Measurements from ENCODE around the gene MRPL20. TPM values are rescaled to one million over a fixed set of nuclear protein-coding genes. Genes with fewer than 3 reads are reported as not detected.
"Not testable (repeated sequence)": the region's sequence is repeated elsewhere in the genome, so short reads cannot be mapped to it uniquely, and the experiment has no call there.

MRPL20 gene
- polyA plus RNA-seq, 1 donor: 111 TPM

DNA sequence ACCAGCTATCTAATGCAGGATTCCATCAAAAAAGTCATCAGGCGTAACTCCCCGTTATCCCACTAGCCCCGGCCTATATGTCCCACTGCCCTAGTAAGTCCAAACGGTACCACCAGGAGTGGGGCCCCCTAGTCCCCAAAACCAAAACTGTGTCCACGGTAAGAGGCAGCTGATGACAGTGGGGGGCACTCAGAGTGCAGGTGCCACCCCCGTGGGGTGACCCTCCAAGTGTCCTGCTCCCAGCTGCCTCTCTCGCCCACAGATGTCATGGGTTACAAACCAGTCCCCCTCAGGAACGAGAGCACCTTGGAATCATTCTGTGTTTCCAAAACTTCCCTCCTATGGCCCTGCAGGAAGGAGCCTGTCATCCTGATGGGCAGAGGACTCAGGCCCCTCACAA is 21.2 kb downstream of the MRPL20 start:
- DNase-seq (ENCODE audit: low read depth): no peak

DNA sequence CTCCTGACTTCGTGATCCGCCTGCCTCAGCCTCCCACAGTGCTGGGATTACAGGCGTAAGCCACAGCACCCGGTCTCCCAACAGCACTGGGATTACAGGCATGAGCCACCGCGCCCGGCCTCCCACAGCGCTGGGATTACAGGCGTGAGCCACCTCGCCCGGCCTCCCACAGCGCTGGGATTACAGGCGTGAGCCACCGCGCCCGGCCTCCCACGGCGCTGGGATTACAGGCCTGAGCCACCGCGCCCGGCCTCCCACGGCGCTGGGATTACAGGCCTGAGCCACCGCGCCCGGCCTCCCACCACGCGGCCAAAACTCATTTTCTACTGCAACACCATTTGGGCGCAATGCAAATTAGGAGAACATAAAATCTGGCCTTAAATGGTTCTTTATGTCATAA is 21.8 kb downstream of the MRPL20 start:
- not testable (repeated sequence) for DNase-seq (ENCODE audit: low read depth)

DNA sequence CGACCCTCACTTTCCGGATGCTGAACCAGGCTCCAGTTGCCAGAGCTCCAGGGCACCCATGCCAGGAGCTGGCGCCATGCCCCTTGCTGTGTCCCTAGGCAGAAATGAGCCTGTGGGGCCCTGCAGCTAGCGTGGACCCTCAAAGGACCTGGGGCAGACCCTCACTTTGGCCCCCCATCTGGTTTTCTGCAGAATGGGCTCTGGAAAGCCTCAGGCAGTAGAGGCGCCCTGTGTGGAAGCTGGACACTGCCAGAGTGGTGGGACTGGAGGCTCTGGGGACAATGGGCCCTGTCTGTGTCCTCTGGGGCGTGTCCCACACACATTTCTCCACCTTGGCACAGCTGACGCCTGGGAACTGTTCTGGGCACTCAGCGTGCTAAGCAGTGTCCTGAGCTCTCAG is 25.8 kb downstream of the MRPL20 start:
- DNase-seq (ENCODE audit: low read depth): no peak

DNA sequence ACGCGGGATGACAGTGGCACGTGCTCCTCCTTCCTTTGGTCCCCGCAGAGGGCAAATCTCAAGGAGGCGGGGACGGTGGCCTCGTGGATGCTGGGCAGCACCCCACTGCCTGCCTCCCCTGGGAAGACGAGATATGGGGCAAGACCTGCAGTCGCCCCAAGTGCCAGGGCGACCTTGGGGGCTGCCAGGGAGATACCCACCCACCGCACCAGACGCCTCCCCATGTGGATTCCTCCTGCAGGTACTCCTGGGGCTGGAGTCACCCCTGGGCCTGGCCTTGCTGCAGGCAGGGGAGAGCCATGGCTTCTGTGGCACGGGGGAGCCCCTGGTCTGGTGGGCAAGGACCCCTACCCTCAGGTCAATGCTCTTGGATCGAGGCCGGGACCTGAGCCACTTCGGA is 26.2 kb downstream of the MRPL20 start:
- DNase-seq (ENCODE audit: low read depth): no peak

DNA sequence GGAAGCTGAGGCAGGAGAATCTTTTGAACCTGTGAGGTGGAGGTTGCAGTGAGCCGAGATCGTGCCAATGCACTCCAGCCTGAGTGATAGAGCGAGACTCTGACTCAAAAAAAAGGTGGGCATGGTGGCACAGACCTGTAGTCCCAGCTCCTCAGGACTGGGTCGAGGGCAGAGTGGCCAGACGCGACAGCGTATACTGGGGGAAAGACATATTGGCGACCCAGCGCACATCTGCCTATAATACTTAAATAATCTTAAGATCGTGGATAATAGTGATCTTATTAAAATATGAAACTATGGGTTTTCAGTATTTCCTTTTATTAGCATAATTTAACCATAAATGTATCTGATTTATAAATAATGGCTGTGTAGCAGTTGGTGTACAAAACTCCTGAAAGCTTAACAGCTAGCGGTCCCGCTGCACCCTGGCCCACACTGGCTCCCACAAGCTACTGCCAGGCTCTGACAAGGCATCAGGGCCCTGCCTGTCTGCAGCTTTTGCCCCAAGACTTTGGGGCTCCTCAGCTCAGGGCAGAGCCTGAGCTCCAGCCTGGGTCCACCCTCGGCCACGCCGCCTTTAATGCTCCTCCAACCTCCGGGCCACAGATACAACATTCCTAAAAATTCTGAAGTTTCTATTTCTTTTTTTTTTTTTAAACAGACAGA is 29.4 kb downstream of the MRPL20 start:
- DNase-seq (ENCODE audit: low read depth): no peak

DNA sequence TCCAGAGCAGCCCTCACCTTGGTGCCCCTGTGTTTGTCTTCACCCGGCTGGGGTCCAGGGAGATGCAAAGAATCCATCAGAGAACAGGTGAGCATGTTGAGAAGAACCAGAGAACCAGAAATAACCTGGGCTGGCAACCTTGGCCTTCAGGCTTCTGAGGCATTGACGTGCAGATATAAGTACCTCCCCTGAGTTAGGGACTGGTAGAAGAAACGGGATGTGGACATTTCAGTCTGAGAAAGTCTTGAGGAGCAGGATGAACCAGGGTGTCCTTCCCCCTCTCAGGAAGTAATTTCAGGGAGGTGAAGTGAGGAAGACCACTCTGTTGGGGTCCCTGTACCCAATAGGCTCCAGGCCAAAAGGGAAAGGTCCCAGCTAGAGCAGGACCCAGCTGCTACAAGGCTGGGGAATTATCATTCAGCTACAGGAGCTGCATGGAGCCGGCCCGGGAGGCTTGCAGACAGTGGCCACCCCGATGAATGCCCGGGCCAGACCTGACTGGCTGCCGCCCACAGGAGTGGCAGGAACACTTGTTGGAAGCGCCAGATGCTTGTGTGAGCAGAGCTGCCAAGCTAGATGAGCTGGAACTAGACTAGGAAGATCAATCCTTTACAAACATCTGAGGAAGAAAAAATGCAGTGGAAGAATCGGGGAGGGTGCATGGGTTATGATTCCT is 30.4 kb downstream of the MRPL20 start:
- no peak for DNase-seq (ENCODE audit: low read depth)

DNA sequence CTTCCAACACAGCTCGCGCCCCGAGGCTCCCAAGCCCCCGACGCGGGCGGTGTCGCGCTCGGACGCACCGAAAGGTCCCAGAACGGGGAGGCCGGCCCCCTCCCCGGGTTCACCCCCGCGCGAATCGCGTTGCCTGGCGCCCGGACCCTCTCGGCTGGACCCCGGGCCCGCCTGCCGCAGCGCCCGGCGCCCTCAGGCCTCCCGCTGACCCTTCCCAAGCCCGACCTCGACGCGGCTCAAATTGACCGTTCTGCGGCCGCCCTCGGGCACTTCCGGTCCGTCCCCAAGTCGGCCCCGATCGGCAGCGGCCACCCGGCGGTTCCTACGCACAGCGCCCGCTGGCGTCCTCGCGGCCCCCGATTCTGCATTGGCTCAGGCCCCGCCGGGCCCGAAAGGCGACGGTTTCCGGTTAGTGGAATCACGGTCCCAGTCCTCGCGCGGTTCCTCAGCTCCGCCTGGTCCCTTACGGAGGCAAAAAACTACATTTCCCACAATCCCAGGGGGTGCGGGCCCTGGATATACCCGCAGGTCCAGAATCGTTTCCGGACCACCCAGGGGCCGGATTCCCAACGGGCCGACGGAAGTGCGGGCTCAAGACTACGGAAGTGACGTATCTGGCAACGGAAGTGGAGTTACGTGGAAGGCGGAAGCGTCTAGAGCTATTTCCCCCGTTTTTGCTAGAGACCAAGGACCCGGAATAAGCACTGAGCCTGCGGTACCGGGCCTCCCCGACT is 32.0 kb downstream of the MRPL20 start, which contains the start of gene AURKAIP1:
AURKAIP1 (minus strand) TSS at position 279 of the 734 bp plus-strand sequence. CDS start 451 bp downstream, outside the sequence.
- DNase-seq (ENCODE audit: low read depth): peak; percentile 98

DNA sequence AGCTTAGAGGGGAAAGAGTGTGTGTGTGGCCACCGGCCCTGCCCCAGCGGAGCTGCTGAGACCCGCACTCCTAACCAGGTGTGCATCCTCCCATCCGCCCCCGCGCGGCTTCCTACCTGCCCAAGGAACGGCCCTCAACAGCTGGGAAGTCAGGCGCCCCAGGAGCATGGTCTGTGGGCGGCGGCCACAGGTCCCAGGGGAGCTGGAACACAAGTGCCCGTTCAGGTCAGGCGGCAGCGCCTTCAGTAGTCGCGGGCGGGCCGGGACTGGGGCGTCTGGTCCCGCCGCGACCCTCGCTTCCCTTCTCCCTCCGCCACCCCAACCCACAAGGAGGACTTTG is 32.5 kb downstream of the MRPL20 start:
- no peak for DNase-seq (ENCODE audit: low read depth)

DNA sequence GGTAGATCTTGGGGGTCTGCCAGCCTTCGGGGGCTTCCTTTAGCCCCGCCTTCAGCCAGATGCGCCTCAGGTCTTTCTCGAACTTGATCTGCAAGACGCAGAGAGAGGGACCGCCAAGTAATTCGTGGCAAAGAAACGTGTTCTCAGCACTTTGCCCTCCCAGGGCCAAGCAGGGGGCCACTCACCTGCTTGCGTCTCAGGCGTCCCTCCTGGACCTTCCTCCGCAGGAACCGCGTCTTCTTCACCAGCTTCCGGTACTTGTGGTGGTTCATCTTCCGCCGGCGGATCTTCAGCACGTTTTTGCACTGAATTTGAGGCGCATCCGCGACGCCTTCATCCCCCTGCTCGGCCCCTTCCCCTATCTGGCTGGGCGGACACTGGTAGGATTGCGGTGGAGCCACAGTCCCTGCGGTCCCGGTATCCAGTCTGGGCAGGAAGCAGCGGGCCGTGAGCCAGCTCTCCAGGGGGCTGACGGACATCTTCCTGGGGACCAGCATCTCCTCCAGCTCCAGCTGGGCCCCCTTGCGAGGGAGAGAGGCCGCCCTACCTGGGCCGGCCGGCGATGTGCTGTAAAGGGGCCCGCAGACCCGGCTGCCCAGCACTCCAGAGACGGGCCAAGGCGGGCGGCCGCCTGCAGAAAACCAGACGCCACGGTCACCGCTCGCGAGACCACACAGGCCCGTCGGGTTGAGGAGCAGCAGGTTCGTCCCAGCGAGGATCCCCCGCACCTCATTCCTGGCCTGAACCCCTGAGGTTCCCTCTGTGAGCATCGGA is 33.1 kb downstream of the MRPL20 start:
- no peak for DNase-seq (ENCODE audit: low read depth)

DNA sequence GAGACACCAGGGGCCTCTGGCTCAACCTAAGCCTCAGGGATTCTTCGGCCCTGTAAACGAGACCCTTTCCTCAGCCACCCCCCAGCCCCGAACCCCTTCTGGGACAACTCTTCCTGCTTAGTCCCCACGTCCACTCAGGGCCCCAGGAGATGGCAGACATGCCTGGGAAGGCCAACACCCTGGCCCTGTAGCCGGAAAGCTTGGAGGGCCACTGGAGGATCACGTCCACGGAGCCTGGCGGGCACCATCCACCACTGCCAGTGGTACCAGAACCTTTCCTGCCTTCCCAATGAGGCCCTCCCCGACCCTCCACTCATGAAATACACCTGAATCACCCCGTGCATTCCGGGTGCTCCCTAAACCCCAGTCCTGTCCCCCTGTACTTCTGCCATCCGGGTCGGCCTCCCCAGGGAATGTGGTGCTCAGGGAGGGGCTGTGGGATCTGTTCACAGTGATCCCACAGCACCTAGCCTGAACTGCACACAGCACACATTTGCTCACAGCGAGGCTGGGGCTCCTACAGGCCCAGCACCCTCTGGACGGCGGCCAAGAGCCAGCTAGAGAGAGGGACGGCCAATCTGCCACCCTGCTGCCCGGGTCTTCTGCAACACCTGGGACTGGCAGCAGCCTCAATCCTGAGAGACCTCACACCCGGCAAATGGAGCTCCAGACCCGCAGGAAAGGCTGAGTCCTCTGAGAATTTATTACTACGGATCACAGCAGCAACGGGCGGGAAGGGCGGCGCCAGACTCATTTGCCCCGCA is 33.9 kb downstream of the MRPL20 start:
- no peak for DNase-seq (ENCODE audit: low read depth)

DNA sequence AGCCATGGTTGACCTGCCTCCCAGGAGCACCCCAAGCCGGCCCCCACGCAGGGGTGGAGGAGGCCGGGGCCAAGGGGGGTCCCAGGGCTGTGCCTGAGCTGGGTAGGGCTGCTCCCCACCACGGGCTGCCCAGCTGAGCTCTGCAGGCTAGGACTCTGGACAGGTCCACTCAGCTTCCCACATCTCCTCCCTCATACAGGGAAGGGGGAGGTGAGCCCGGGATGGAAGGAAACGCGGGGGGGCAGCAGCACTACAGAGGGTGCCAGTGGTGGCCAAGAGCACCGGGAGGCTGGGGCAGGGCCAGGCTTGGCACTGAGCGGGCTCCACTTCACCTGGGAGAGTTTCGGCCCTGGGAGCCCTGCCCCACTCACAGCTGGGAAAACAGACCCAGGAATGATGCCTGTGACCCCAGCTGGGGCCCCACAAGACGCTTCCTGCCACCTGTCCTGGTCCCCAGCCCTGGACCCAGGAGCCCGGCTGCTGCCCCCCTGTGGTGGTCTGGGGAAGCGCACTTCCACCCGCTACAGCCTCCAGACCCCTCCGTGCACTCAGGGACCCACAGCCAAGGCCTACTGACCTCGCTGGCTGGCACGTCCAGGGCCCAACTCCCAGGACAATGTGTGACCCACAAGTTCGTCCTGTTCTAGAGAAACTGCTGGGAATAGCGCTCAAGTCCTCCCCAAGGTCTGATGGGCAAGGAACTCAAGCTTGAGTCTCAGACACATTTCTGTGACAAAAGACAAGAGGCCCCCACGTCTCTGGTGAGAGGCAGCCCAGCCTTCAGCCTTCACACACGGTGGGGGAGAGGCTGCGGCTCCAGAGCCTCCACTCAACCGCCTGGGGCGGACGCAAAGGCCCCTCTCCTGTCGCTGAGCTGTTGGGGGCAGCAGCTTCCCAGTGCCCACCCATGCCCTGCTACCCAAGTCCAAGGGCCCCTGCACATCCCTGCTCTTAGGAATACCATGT is 35.1 kb downstream of the MRPL20 start:
- no peak for DNase-seq (ENCODE audit: low read depth)

DNA sequence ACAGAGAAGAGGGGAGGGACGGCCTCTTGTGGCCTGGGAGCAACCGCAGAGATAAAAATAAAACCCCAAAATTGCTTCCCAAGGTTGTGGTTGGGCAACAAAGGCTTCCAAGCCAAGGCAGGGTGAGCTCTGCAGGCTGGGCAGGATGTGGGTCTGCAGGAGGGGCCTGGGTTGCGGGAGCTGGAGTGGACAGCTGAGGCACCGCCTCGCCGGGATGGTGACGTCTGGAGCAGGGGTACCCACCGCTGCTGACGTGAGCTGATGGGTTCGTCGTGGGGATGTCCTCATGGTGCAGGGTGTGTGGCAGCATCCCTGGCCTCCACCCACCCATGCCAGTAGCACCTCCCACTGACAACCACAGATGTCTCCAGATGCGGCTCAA is 35.7 kb downstream of the MRPL20 start:
- no peak for DNase-seq (ENCODE audit: low read depth)

DNA sequence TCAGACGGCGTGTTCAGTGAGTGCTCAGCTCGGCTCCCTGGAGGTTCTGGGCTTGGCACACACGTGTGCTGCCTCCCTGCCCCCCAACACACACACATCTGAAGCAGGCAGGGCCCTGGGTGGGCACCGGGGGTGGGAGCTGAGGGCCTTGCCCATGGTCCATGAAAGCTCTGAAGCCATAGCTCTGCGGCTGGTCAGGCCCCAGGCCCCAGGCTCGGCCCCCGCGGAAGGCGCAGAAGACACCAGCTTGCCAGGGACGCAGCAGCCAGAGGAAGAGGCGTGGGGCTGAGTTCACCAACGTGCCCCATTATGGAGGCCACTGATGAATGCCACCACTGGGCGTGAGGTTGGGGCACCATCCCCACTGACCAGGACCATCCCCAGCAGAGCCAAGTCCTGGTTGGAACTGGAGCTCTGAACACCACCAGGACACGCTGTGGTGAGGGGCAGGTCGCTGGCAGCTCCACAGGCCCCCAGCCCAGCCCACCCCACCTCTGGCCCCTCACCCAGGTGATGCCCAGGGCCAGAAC is 36.3 kb downstream of the MRPL20 start:
- no peak for DNase-seq (ENCODE audit: low read depth)

DNA sequence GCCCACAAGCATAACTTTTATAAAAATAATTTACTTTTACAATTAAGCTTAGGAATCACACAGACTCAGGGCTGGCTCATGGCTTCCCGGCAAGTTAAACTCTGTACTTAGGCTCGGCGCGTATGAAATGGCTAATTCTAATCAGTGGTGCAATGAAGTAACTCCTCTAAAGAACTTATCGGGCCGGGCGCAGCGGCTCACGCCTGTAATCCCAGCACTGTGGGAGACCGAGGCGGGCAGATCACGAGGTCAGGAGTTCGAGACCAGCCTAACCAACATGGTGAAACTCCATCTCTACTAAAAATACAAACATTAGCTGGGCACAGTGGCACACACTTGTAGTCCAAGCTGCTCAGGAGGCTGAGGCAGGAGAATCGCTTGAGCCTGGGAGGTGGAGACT is 37.0 kb downstream of the MRPL20 start:
- DNase-seq (ENCODE audit: low read depth): not testable (repeated sequence)

DNA sequence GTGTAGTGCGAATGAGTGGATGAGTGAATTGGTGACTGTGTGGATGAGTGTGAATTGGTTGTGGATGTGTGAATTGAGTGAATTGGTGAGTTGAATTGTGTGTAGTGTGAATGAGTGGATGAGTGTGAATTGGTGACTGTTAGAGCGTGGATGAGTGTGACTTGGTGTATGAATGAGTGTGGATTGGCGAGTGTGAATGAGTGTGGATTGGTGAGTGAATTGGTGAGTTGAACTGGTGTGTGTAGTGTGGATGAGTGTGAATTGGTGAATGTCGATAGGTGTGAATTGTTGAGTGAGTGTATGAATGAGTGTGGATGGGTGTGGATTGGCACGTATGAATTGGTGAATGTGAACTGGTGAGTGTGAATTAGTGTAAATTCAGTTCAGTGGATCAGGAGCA is 39.8 kb downstream of the MRPL20 start:
- DNase-seq (ENCODE audit: low read depth): no peak

DNA sequence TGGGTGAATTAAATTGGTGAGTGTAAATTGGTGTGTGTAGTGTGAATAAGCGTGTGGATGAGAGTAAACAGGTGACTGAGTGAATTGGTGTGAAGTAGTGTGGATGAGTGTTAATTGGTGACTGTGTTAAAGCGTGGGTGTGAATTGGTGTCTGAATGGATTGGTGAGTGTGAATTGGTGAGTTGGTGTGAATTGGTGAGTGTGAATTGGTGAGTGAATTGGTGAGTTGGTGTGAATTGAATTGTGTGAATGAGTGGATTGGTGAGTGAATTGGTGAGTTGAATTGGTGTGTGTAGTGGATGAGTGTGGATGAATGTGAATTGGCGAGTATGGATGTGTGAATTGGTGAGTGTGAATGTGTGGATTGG is 40.4 kb downstream of the MRPL20 start:
- no peak for DNase-seq (ENCODE audit: low read depth)

DNA sequence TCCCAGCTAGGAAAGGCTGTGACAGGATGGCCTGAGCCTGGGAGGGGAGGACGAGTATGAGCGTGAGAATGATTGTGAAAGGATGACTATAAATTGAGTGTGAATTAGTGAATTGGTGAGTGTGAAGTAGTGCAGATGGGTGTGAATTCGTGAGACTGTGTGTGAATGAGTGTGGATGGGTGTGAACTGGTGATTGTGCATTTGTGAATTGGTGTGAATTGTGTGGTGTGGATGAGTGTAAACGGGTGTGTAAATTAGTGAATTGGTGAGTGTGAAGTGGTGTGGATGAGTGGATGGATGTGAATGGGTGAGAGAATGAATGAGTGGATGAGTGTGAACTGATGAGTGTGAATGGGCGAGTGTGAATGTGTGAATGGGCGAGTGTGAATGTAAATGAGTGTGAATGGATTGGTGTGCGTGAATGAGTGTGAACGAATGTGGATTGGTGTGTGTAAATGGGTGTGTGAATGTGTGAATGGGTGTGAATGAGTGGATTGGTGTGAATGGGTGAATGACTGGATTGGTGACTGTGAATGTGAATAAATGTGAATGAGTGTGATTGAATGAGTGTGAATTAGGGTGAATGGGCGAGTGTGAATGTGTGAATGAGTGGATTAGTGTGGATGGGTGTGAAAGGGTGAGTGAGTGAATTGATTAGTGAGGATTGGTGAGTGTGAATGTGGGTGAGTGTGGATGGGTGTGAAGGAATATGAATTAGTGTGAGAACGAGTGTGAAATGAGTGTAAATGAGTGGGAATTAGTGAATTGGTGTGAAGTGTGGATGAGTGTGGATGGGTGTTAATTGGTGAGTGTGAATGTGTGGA is 41.0 kb downstream of the MRPL20 start:
- DNase-seq (ENCODE audit: low read depth): no peak

DNA sequence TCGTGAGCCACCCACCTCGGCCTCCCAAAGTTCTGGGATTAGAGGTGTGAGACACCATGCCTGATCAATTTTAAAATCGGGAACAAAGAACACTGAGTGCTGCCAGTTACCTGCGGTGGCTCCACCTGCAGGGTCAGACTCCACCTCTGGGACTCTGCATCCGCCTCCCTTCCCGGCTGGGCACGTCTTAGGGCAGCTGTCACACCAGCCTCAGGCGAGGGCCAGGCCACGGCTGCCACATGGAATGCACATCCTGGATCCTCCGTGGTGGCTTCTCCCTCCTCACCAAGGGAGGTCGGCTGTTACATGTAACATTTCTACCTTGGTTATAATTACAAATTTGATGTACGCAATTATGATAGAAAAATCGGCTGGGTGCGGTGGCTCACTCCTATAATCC is 42.8 kb downstream of the MRPL20 start:
- DNase-seq (ENCODE audit: low read depth): no peak

DNA sequence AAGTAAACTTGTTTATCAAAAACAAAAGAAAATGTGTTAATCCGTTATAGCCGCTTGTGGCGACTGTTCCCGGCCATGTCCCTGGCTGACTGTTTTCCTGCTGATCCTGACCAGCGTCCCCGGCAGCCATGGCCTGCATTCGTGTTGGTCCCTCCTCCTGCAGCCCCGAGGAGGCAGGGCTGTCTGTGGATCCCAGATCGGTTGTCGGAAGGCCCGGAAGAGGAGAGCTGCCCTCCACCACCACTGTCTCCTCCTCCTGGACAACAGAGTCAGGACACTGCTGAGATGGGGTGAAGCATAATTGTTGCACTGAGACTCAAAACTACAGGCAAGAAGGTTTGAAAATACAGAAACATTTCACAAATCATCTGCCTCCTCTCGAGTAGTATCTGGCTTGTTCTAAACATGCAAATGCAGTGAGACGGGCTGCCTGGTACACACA is 45.1 kb downstream of the MRPL20 start:
- DNase-seq (ENCODE audit: low read depth): no peak
